Thoracic aorta (tissue), 2 donors: ENCODE data around the gene TLE1. TPM values are rescaled to one million over a fixed set of nuclear protein-coding genes. Genes with fewer than 3 reads are reported as not detected.

Experiments
- ATAC-seq: fragments of 150-250 bp; one replicate; pipeline ENCODE4 v1.8.0; 2017; ENCODE audit warnings: low read depth; ENCODE audit not compliant: insufficient number of reproducible peaks, low FRiP score
- DNase-seq: peaks from one replicate; pipeline ENCODE4 v3.0.0-alpha.2; 2020; ENCODE audit warnings: low spot score
- H3K27ac ChIP-seq, 2 donors: fragments of 200-600 bp; sonication (generic); 1 replicate in 1 of 2; 2 replicates in 1 of 2; pipeline ENCODE4 v1.5.1; 2016; ENCODE audit warnings: mild to moderate bottlenecking in 2 of 2, moderate library complexity in 2 of 2
- H3K27me3 ChIP-seq: fragments of 200-600 bp; sonication (generic); replicated peaks from 2 replicates; pipeline ENCODE4 v1.6.0; 2016; ENCODE audit warnings: mild to moderate bottlenecking; ENCODE audit not compliant: insufficient read depth
- H3K36me3 ChIP-seq: fragments of 200-600 bp; sonication (generic); one replicate; pipeline ENCODE4 v1.5.1; 2016
- H3K4me1 ChIP-seq, 2 donors: fragments of 200-600 bp; sonication (generic); 1 replicate in 1 of 2; 2 replicates in 1 of 2; pipeline versions ENCODE4 v1.5.1 to v1.6.0; 2016; ENCODE audit warnings: low read depth in 2 of 2, mild to moderate bottlenecking in 1 of 2; ENCODE audit not compliant: control insufficient read depth in 1 of 2
- H3K4me3 ChIP-seq: fragments of 200-600 bp; sonication (generic); 2 replicates; pipeline ENCODE4 v1.5.1; 2016; ENCODE audit warnings: mild to moderate bottlenecking
- H3K9me3 ChIP-seq: fragments of 200-600 bp; sonication (generic); 2 replicates; pipeline ENCODE4 v1.5.1; 2016
- total RNA-seq, 2 donors: library from RNA; depleted of rRNA; stranded (reverse); fragments of >200 nt; gene quantifications; one replicate each; pipeline versions ENCODE4 v1.1.0 to v1.2.3, GENCODE V29; 2016
- TF ChIP-seq, protein P1 (sequence below): fragments of 200-600 bp; sonication (generic); IDR thresholded peaks from one replicate; pipeline ENCODE4 v1.5.1; 2019; ENCODE audit warnings: antibody characterized with exemption

Gene TLE1
- total RNA-seq, 2 donors from 2014 or later, result 69.7 to 74.1 TPM

DNA sequence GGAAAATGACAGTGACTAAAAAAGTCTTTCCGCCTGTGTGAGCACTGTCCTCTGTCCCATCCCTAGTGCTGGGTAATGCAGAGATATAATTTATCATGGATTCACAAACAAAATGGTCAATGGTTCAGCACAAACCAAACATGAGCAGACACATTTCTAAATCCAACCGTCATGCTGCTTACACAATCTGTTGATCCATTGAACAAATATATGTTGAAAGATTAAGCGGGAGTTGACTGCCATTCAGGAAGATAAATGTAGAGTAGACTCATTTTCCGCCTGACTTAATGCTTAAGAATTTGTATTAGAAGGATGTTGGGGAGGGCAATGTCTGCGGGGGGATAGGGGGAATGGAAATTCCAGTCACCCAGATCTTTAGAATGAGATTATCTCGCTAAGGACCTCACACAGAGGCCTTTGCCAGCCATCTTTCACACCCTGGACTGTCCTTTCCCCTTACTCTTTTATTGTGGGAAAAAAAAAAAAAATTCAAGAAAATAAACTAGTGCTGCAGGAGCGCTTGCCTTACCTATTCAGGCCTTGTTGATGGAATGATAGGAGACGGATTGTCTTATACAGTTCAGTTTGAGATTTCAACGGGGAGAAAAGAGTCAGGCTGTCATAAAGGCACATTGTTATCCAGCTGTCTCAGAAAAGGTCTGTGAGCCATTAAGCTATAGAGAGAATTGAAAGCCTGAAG is 153.7 kb downstream of the TLE1 start:
- H3K27me3 ChIP-seq, result no peaks in the 10 kb centered on the region
- H3K4me3 ChIP-seq, result no peak overlapping the region
- H3K36me3 ChIP-seq, result no peaks in the 10 kb centered on the region
- DNase-seq, result no peak
- H3K4me1 ChIP-seq, result no peaks in the 10 kb centered on the region
- no peak overlapping the region for H3K27ac ChIP-seq
- TF ChIP-seq, protein P1, sequence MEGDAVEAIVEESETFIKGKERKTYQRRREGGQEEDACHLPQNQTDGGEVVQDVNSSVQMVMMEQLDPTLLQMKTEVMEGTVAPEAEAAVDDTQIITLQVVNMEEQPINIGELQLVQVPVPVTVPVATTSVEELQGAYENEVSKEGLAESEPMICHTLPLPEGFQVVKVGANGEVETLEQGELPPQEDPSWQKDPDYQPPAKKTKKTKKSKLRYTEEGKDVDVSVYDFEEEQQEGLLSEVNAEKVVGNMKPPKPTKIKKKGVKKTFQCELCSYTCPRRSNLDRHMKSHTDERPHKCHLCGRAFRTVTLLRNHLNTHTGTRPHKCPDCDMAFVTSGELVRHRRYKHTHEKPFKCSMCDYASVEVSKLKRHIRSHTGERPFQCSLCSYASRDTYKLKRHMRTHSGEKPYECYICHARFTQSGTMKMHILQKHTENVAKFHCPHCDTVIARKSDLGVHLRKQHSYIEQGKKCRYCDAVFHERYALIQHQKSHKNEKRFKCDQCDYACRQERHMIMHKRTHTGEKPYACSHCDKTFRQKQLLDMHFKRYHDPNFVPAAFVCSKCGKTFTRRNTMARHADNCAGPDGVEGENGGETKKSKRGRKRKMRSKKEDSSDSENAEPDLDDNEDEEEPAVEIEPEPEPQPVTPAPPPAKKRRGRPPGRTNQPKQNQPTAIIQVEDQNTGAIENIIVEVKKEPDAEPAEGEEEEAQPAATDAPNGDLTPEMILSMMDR, result no peak
- no peak for ATAC-seq
- H3K9me3 ChIP-seq, result no peaks in the 10 kb centered on the region

- H3K4me3 ChIP-seq, result no peak overlapping the region
- DNase-seq, result no peak
- no peaks in the 10 kb centered on the region for H3K9me3 ChIP-seq
- H3K27ac ChIP-seq, result no peak overlapping the region
- no peaks in the 10 kb centered on the region for H3K36me3 ChIP-seq
- TF ChIP-seq, protein P1, result no peak
- H3K27me3 ChIP-seq, result no peaks in the 10 kb centered on the region
- peaks cover 0 to 12% of the 10 kb centered on the region in 2 donors for H3K4me1 ChIP-seq
- ATAC-seq, result no peak
Observed at GRCh38 chr9:81534138-81534875, 155.0 kb downstream of the TLE1 start.

Other genes with a start within 250 kb of the TLE1 start
- gene SPATA31D4, start 238.9 kb upstream of the TLE1 start, total RNA-seq, result not detected